ENCODE data around the gene CD200R1L.
A peak's percentile ranks its signal among the peaks of the same experiment; 100 is the strongest.

Gene CD200R1L

DNA sequence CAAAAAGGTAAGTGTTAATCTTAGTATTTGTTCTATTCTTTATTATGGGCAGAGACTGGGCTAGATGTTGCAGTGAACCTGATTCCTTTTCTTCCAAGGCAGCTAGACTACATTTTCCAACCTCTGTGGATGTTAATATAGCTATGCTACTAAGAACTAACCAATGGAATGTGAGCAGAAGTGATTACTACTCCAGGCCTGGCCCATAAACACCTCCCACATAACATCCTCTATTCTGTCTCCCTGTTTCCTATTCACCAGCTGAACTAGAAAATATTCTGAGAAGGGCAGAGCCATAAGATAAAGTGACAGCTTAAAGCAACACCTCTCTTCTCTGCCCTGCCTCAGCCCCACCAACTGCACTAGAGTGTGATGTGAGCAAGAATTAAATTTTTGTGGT lies 29.4 kb downstream of the CD200R1L start:
- H3K4me2 ChIP-seq (ENCODE audit: low read length), result no peak overlapping the region
- H3K4me3 ChIP-seq (ENCODE audit: low read length), result no peak overlapping the region
- H3K36me3 ChIP-seq (ENCODE audit: insufficient read depth, low read length), result no peaks in the 10 kb centered on the region
- H3K9me3 ChIP-seq (replicated peaks; ENCODE audit: low read length), result no peaks in the 10 kb centered on the region
- H3K9ac ChIP-seq (ENCODE audit: low read depth, low read length), result no peak overlapping the region
- no peaks in the 10 kb centered on the region for H3K27me3 ChIP-seq (ENCODE audit: control insufficient read depth, insufficient read depth, low read length)
- H3K4me1 ChIP-seq (ENCODE audit: control insufficient read depth, insufficient read depth, low read length), result peaks cover 18% of the 10 kb centered on the region

DNA sequence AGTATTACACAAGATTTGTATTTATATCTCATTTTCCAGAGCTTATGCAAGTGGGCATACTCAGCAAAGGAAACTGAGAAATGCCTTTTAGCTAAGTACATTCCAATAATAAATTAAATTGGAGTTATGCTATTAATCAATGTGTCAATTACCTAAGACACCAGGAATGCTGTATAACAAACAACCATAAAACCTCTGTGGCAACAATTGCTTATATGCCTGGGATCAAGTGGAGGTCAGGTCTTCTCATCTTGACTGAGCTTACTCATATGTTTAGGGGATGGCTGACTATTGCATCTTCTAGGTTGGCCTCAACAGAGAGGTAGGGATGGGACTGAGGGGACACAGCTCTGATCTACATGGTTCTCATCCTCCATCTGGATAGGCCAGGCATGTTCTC lies 30.7 kb downstream of the CD200R1L start:
- no peaks in the 10 kb centered on the region for H3K9me3 ChIP-seq (replicated peaks; ENCODE audit: low read length)

DNA sequence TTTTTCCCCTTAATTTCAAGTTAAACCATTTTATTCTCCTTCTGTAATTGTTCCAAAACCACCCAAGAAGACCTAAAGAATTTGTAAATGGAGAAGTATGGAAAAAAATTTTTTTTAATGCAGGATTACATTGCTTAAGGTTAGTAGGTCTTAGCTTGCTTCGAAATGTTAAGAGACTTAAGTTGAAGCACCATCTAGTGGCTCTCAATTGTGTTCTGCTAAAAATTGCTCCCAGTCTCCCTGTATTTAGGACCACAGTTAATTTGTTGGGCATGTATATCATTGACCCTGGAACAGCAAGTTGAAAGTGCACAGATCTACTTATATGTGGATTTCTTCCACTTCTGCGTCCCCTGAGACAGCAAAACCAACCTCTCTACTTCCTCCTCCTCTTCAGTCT lies 32.4 kb downstream of the CD200R1L start:
- H3K4me1 ChIP-seq (ENCODE audit: control insufficient read depth, insufficient read depth, low read length), result peaks cover 36% of the 10 kb centered on the region

More for the DNA sequence above, 30.7 kb downstream of the CD200R1L start:
- Histone ChIP-seq H3K36me3 (ENCODE audit: insufficient read depth, low read length) (no peaks in the 10 kb centered on the region), H3K27me3 (ENCODE audit: control insufficient read depth, insufficient read depth, low read length) (no peaks in the 10 kb centered on the region), H3K9ac (ENCODE audit: low read depth, low read length) (no peak overlapping the region), H3K4me3 (ENCODE audit: low read length) (no peak overlapping the region), H3K4me2 (ENCODE audit: low read length) (no peak overlapping the region), H3K4me1 (ENCODE audit: control insufficient read depth, insufficient read depth, low read length) (peaks cover 31% of the 10 kb centered on the region)

DNA sequence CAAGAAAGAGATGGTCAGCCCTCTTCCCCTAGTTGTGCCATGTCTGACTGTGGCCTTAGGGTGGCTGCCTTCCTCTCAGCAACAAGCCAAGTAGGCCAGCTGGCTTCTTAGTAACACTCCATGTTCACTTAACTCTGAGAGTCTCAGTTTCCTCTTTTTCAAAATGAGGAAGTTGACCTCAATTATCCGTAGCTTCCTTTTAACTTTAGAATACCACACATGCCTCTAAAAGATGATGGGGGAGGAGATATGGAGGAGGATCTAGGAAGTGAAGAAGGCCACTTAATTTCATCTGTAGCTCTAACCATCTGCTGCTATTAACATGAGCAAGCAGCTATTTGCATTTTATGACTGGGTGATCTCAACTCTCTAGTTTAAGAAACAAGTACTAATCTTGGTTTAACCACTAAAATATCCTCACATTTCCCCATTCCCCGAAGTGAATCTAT lies 32.9 kb downstream of the CD200R1L start:
- peaks cover 36% of the 10 kb centered on the region for H3K4me1 ChIP-seq (ENCODE audit: control insufficient read depth, insufficient read depth, low read length)
- H3K27me3 ChIP-seq (ENCODE audit: control insufficient read depth, insufficient read depth, low read length), result no peaks in the 10 kb centered on the region
- no peaks in the 10 kb centered on the region for H3K9me3 ChIP-seq (replicated peaks; ENCODE audit: low read length)
- H3K36me3 ChIP-seq (ENCODE audit: insufficient read depth, low read length), result no peaks in the 10 kb centered on the region
- H3K4me3 ChIP-seq (ENCODE audit: low read length), result no peak overlapping the region
- H3K4me2 ChIP-seq (ENCODE audit: low read length), result no peak overlapping the region
- H3K9ac ChIP-seq (ENCODE audit: low read depth, low read length), result peak overlapping the region; percentile 7

More for the DNA sequence above, 32.4 kb downstream of the CD200R1L start:
- H3K36me3 ChIP-seq (ENCODE audit: insufficient read depth, low read length), result no peaks in the 10 kb centered on the region
- peak overlapping the region; percentile 7 for H3K9ac ChIP-seq (ENCODE audit: low read depth, low read length)
- no peak overlapping the region for H3K4me2 ChIP-seq (ENCODE audit: low read length)
- H3K9me3 ChIP-seq (replicated peaks; ENCODE audit: low read length), result no peaks in the 10 kb centered on the region
- H3K27me3 ChIP-seq (ENCODE audit: control insufficient read depth, insufficient read depth, low read length), result no peaks in the 10 kb centered on the region
- H3K4me3 ChIP-seq (ENCODE audit: low read length), result no peak overlapping the region

DNA sequence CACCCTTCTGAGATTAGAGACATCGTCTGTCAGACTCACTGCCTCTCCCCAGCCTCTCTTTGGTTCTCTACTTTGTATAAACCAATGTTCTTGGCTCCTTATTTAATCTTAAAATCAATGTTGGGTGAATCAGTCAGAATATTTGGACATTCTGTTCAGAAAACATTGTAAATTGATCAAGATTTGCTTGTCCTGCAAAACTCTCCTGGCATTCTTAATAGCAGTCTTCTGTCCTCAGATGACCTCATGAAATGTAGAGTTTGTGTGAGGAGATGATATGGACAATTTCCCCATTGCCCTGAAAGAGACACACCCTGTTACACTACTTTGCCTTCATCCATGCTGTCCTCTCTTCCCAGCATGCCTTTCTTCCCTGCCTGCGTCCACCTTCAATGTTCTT lies 33.6 kb downstream of the CD200R1L start:
- Histone ChIP-seq H3K27me3 (ENCODE audit: control insufficient read depth, insufficient read depth, low read length) (no peaks in the 10 kb centered on the region), H3K4me1 (ENCODE audit: control insufficient read depth, insufficient read depth, low read length) (peaks cover 36% of the 10 kb centered on the region), H3K4me2 (ENCODE audit: low read length) (no peak overlapping the region), H3K4me3 (ENCODE audit: low read length) (no peak overlapping the region), H3K9me3 (replicated peaks; ENCODE audit: low read length) (no peaks in the 10 kb centered on the region), H3K36me3 (ENCODE audit: insufficient read depth, low read length) (no peaks in the 10 kb centered on the region), H3K9ac (ENCODE audit: low read depth, low read length) (no peak overlapping the region)

DNA sequence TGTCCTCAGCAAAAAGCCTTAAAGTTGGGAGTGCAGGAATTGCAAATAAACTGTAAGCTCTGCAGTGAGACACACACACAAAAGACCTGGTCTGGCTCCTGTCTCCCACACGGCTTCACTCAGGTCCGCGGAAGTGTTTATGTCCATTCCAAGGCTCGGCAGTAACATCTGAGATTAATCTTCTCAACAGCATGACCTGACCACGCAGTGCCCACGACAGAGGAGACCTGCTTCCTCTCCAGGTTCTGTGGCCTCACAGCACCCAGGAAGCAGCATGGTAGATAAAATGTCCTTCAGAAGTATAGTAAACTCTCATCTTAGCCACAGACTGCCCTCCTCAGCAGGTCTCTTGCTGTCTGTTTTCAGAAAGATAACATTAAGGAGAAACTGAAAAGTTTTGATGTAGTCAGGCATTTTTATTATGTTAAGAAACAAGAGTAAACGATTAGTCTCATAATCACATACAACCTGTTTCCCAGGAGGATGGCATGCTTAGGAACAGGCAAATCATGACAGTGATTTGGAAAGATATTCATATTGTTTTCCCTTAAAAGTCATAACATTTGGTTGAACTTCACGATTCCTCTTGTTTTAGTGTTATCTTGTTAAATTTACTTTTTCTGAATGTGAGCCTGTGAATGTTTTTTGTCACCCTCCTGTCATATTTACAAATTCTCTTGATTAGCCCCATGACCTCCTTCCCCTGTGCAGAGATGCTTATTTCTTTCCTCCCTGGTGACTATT lies 34.6 kb downstream of the CD200R1L start:
- Histone ChIP-seq H3K27me3 (ENCODE audit: control insufficient read depth, insufficient read depth, low read length) (no peaks in the 10 kb centered on the region), H3K4me2 (ENCODE audit: low read length) (peak overlapping the region; percentile 34), H3K9me3 (replicated peaks; ENCODE audit: low read length) (no peaks in the 10 kb centered on the region), H3K4me1 (ENCODE audit: control insufficient read depth, insufficient read depth, low read length) (peaks cover 36% of the 10 kb centered on the region), H3K36me3 (ENCODE audit: insufficient read depth, low read length) (no peaks in the 10 kb centered on the region), H3K9ac (ENCODE audit: low read depth, low read length) (no peak overlapping the region), H3K4me3 (ENCODE audit: low read length) (no peak overlapping the region)

DNA sequence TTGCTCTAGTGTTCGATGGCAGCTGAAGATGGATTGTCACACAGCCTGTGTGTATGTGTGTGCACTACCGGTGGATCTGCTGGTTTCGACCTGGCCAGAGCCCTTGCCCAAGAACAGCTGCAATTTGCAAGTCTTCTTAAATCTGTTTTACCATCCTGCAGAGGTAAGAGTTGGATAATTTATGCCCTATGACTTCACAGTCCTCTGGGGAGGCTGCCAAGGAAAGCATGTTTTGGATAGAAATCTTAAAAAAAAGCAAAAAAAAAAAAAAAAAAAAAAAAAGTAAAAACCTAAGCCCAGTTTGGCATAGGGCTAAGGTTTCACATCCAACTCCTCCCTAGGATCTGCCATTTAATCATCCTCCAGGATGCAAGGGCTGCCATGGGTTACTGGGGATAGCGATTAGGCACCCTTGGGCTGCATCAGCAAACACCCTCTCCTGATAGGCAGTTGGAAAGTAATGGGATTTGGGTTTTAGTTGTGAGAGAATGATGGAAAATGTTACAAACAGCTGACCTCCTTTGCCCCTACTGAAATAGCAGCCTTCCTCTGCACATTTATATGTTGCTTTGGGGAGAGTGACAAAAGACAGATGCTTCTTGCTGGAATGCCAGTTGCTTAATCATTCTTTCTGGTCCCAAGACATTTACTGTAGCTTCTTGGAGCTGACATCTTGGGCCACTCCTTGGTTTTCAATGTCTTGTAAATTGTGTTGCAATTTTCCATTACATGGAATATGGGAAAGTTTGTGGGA lies 35.4 kb downstream of the CD200R1L start:
- Histone ChIP-seq H3K36me3 (ENCODE audit: insufficient read depth, low read length) (no peaks in the 10 kb centered on the region), H3K9me3 (replicated peaks; ENCODE audit: low read length) (no peaks in the 10 kb centered on the region), H3K27me3 (ENCODE audit: control insufficient read depth, insufficient read depth, low read length) (no peaks in the 10 kb centered on the region), H3K4me2 (ENCODE audit: low read length) (peak overlapping the region; percentile 34), H3K9ac (ENCODE audit: low read depth, low read length) (no peak overlapping the region), H3K4me3 (ENCODE audit: low read length) (no peak overlapping the region), H3K4me1 (ENCODE audit: control insufficient read depth, insufficient read depth, low read length) (peaks cover 36% of the 10 kb centered on the region)

DNA sequence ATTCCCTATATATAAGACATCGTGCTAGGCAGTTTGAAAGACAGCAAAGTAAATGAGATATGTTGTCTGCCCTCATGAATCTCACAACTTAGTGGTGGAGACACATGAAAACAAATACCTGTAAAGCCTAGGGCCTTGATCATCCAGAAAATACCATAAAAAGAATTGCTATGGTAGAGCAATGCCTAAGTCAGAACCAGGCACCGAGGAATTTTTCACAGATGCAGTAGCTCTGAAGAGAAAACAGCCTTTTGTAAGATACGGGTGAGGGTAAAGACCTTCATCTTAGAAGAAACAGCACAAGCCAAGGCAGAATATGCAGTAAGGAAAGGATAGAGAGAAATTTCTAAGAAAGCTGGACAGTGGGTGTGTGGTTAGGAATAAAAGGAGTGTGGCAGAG lies 36.1 kb downstream of the CD200R1L start:
- Histone ChIP-seq H3K9ac (ENCODE audit: low read depth, low read length) (no peak overlapping the region), H3K36me3 (ENCODE audit: insufficient read depth, low read length) (no peaks in the 10 kb centered on the region), H3K4me2 (ENCODE audit: low read length) (peak overlapping the region; percentile 34), H3K4me1 (ENCODE audit: control insufficient read depth, insufficient read depth, low read length) (peaks cover 36% of the 10 kb centered on the region), H3K27me3 (ENCODE audit: control insufficient read depth, insufficient read depth, low read length) (no peaks in the 10 kb centered on the region), H3K9me3 (replicated peaks; ENCODE audit: low read length) (no peaks in the 10 kb centered on the region), H3K4me3 (ENCODE audit: low read length) (no peak overlapping the region)

DNA sequence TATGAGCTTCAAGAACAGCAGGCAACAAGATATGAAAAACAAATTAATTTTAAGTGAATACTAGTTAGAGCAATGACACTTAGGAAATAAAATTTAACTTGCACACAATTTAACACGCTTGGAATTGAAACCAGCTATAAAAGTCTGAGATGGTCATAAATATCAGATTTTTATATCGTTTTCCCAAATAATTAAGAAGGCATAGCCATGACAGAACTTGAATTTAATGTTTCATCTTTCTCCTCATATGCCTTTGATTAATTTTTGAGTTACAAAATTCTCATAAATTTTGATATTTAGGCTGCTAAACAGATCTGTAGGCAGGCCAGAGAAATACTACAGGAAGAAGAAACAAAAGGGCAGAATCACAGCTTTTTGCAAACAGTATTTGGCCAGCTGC lies 38.5 kb downstream of the CD200R1L start:
- Histone ChIP-seq H3K4me3 (ENCODE audit: low read length) (no peak overlapping the region), H3K4me2 (ENCODE audit: low read length) (no peak overlapping the region)

DNA sequence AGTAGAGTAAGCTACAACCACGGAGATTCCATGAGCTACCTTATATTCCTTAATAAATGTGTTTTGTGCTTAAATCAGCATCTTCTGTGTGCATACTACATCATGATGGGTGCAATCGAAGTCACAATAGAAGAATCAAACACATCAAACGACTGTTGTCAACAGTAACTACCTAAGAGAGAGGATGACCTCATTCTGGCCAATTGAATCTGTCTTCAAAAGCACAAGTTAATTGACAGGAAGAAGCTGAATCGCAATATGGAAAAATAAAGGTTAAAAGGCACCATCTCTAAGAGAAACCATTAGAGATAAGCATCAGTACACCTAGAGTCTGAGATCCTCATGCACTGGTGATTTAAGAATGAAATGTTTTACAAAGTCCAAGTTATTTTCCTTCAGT lies 39.0 kb downstream of the CD200R1L start:
- H3K4me2 ChIP-seq (ENCODE audit: low read length), result no peak overlapping the region
- H3K36me3 ChIP-seq (ENCODE audit: insufficient read depth, low read length), result no peaks in the 10 kb centered on the region
- no peak overlapping the region for H3K4me3 ChIP-seq (ENCODE audit: low read length)
- H3K4me1 ChIP-seq (ENCODE audit: control insufficient read depth, insufficient read depth, low read length), result peaks cover 21% of the 10 kb centered on the region
- H3K27me3 ChIP-seq (ENCODE audit: control insufficient read depth, insufficient read depth, low read length), result no peaks in the 10 kb centered on the region
- H3K9ac ChIP-seq (ENCODE audit: low read depth, low read length), result no peak overlapping the region
- H3K9me3 ChIP-seq (replicated peaks; ENCODE audit: low read length), result no peaks in the 10 kb centered on the region

More for the DNA sequence above, 38.5 kb downstream of the CD200R1L start:
- H3K36me3 ChIP-seq (ENCODE audit: insufficient read depth, low read length), result no peaks in the 10 kb centered on the region
- no peak overlapping the region for H3K9ac ChIP-seq (ENCODE audit: low read depth, low read length)
- no peaks in the 10 kb centered on the region for H3K9me3 ChIP-seq (replicated peaks; ENCODE audit: low read length)
- no peaks in the 10 kb centered on the region for H3K27me3 ChIP-seq (ENCODE audit: control insufficient read depth, insufficient read depth, low read length)
- H3K4me1 ChIP-seq (ENCODE audit: control insufficient read depth, insufficient read depth, low read length), result peaks cover 26% of the 10 kb centered on the region

DNA sequence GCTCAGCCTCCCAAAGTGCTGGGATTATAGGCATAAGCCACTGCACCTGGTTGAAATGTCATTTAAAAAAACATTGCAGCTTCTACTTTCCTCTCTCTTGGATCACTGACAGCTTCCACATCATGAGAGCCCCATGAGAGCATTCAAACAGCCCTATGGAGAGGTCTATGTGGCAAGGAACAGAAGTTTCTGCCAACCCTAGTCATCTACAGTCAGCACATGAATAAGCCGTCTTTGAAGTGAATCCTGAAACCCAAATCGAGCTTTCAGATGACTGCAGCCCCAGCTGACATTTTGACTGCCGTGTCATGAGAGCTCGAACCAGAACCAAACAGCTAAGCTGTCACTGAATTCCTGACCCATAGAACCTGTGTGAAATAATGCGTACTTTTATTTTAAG lies 39.8 kb downstream of the CD200R1L start:
- no peak overlapping the region for H3K4me3 ChIP-seq (ENCODE audit: low read length)

More for the DNA sequence above, 39.8 kb downstream of the CD200R1L start:
- no peaks in the 10 kb centered on the region for H3K27me3 ChIP-seq (ENCODE audit: control insufficient read depth, insufficient read depth, low read length)
- no peak overlapping the region for H3K9ac ChIP-seq (ENCODE audit: low read depth, low read length)
- H3K4me2 ChIP-seq (ENCODE audit: low read length), result no peak overlapping the region
- peaks cover 14% of the 10 kb centered on the region for H3K4me1 ChIP-seq (ENCODE audit: control insufficient read depth, insufficient read depth, low read length)
- no peaks in the 10 kb centered on the region for H3K36me3 ChIP-seq (ENCODE audit: insufficient read depth, low read length)
- no peaks in the 10 kb centered on the region for H3K9me3 ChIP-seq (replicated peaks; ENCODE audit: low read length)

Data from skeletal muscle satellite cell (primary cell).